MCF 10A (cell line): Measurements from ENCODE around the gene ARFGAP1. TPM values are rescaled to one million over a fixed set of nuclear protein-coding genes. Genes with fewer than 3 reads are reported as not detected.

Experiments
- BruUV-seq: library from RNA; stranded (reverse); fragments of 400-500 nt; replicated peaks from 2 replicates; lab custom pipeline; 2021; lab: Mats Ljungman, UMichigan
- CTCF ChIA-PET: fragments of 300-600 bp; sonication (Branson Sonifier 250); formaldehyde crosslinking; extraction: SDS; loops from one replicate; lab custom pipeline; 2021; ENCODE audit warnings: antibody characterized with exemption, inconsistent platforms; lab: Yijun Ruan, JAX
- POLR2A ChIA-PET: fragments of 300-600, 350-650 bp; sonication (Branson Sonifier 250); formaldehyde crosslinking; extraction: SDS; loops from one replicate; lab custom pipeline; 2020; ENCODE audit warnings: antibody characterized with exemption, inconsistent platforms; lab: Yijun Ruan, JAX
- DNase-seq: peaks from one replicate; pipeline ENCODE4 v3.0.0-alpha.2; 2018; ENCODE audit not compliant: unreplicated experiment
- H3K27ac Mint-ChIP-seq: one replicate; pipeline ENCODE4 v1.8.0; 2022; ENCODE audit warnings: mild to moderate bottlenecking, low read depth, mixed read lengths; ENCODE audit not compliant: unreplicated experiment
- H3K27me3 Mint-ChIP-seq: one replicate; pipeline ENCODE4 v1.8.0; 2022; ENCODE audit warnings: mixed read lengths; ENCODE audit not compliant: insufficient read depth, unreplicated experiment
- H3K36me3 Mint-ChIP-seq: one replicate; pipeline ENCODE4 v1.8.0; 2022; ENCODE audit warnings: mild to moderate bottlenecking, moderate library complexity, mixed read lengths; ENCODE audit not compliant: insufficient read depth, unreplicated experiment
- H3K4me1 Mint-ChIP-seq: one replicate; pipeline ENCODE4 v1.8.0; 2022; ENCODE audit warnings: mixed read lengths; ENCODE audit not compliant: insufficient read depth, unreplicated experiment
- H3K4me3 Mint-ChIP-seq: one replicate; pipeline ENCODE4 v1.8.0; 2022; ENCODE audit warnings: mild to moderate bottlenecking, moderate library complexity, mixed read lengths; ENCODE audit not compliant: unreplicated experiment
- H3K9me3 Mint-ChIP-seq: one replicate; pipeline ENCODE4 v1.8.0; 2022; ENCODE audit warnings: mixed read lengths; ENCODE audit not compliant: unreplicated experiment
- intact Hi-C: fragments of 100-400 bp; cut with micrococcal nuclease; formaldehyde crosslinking; loops from 2 replicates; pipeline ENCODE4 v1.14.1; 2022
- total RNA-seq: library from RNA; stranded (reverse); gene quantifications from 2 replicates; pipeline ENCODE4 v1.2.3, GENCODE V29; 2022
- TF ChIP-seq, protein P1 (sequence below): fragments of 200-600 bp; IDR thresholded peaks from one replicate; pipeline ENCODE4 v1.8.0; 2022; ENCODE audit warnings: antibody characterized with exemption, mild to moderate bottlenecking; ENCODE audit not compliant: unreplicated experiment

Gene ARFGAP1
- total RNA-seq, 1 experiment from 2014 or later, result 93.6 TPM

DNA sequence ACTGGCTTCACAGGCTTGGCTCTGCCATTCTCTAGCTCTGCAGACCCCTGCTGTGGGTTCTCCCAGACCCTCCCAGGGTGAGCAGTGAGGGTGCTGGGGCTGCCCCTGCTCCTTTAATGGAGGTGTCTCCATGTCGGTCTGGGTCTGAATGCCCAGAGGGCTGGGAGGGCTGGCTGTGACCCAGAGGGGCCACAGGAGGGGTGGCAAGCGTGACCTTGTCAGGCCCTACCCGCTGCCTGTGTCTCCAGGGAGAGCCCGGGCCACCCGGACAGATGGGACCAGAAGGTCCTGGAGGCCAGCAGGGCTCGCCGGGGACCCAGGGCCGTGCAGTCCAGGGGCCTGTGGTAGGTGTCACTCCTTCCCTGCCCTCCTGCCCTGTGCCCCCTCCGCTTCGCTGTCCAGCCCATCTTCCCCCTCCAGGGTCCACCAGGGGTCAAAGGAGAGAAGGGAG, 52.4 kb downstream of the ARFGAP1 start:
- intact Hi-C loops, result no loop called here
- Mint-ChIP-seq H3K4me3 (no peak overlapping the region), H3K4me1 (no peaks in the 10 kb centered on the region), H3K27me3 (peaks cover 22% of the 10 kb centered on the region), H3K27ac (no peak overlapping the region), H3K9me3 (no peaks in the 10 kb centered on the region), H3K36me3 (no peaks in the 10 kb centered on the region)
- no TSS peak for BruUV-seq
- TF ChIP-seq, protein P1, sequence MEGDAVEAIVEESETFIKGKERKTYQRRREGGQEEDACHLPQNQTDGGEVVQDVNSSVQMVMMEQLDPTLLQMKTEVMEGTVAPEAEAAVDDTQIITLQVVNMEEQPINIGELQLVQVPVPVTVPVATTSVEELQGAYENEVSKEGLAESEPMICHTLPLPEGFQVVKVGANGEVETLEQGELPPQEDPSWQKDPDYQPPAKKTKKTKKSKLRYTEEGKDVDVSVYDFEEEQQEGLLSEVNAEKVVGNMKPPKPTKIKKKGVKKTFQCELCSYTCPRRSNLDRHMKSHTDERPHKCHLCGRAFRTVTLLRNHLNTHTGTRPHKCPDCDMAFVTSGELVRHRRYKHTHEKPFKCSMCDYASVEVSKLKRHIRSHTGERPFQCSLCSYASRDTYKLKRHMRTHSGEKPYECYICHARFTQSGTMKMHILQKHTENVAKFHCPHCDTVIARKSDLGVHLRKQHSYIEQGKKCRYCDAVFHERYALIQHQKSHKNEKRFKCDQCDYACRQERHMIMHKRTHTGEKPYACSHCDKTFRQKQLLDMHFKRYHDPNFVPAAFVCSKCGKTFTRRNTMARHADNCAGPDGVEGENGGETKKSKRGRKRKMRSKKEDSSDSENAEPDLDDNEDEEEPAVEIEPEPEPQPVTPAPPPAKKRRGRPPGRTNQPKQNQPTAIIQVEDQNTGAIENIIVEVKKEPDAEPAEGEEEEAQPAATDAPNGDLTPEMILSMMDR, result no peak
- ChIA-PET CTCF (interaction anchor here (1.3 kb wide), 1 partner anchor 13 kb away, joined by 4 read pairs; no protein-coding TSS in a partner anchor), POLR2A (no interaction called here)
- no peak for DNase-seq

DNA sequence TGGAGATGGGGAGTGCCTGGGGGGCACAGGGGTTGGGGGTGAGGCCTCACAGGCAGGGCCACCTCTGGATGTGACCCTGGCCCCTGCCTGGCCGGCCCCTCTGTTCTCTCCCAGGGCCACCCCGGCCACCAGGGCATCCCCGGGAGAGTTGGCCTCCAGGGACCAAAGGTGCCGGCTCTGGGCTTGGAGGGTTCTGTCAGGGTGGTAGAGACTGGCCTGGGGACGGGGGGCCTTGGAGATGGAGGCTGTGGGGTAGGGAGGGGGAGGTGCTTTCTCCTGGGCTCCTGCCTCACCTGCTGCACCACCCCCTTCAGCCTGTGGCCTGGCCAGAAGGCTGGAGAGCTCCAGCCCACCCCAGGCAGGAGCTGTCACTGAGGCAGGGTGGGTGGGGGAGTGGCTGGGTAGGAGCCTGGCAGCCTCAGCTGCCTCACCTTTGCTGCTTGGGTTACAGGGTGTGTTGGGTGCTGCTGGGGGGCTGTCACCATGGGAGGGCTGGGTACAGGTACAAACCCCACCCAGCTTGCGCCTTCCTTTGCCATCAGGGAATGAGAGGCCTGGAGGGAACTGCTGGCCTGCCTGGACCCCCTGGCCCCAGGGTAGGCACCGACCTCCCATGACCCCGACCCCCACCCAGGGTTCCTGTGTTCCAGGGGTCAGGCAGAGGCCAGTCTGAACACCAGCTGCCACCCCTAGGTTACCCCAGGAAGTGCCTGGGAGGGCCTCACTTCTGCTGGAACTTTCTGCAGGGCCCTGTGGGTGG, 53.1 kb downstream of the ARFGAP1 start:
- Mint-ChIP-seq H3K27ac (no peak overlapping the region), H3K27me3 (peaks cover 22% of the 10 kb centered on the region), H3K9me3 (no peaks in the 10 kb centered on the region), H3K4me3 (no peak overlapping the region), H3K4me1 (no peaks in the 10 kb centered on the region), H3K36me3 (no peaks in the 10 kb centered on the region)
- BruUV-seq, result no TSS peak
- TF ChIP-seq, protein P1, result no peak
- no peak for DNase-seq
- intact Hi-C loops, result no loop called here
- ChIA-PET POLR2A (no interaction called here), CTCF (interaction anchor here (1.3 kb wide), 2 partner anchors 12 to 102 kb away, joined by 4 read pairs; no protein-coding TSS in a partner anchor)

- Mint-ChIP-seq H3K4me3 (no peak overlapping the region), H3K27ac (no peak overlapping the region), H3K4me1 (no peaks in the 10 kb centered on the region), H3K36me3 (no peaks in the 10 kb centered on the region), H3K9me3 (peaks cover 2% of the 10 kb centered on the region), H3K27me3 (peaks cover 22% of the 10 kb centered on the region)
- ChIA-PET CTCF (interaction anchor here (1.2 to 1.3 kb wide), 2 partner anchors 16 to 103 kb away, joined by 3 to 4 read pairs; no protein-coding TSS in a partner anchor), POLR2A (no interaction called here)
- no peak for DNase-seq
- BruUV-seq, result no TSS peak
- intact Hi-C loops, result no loop called here
- TF ChIP-seq, protein P1, result no peak
These were observed 54.0 kb downstream of the ARFGAP1 start for GRCh38 chr20:63326314-63327230.
